HG03378 (cell line): Measurements from ENCODE around the gene E2F3.

Experiments
- ATAC-seq: cut with Tn5 transposase; IDR thresholded peaks from one replicate; pipeline ENCODE4 v1.9.1; 2021; ENCODE audit warnings: mild to moderate bottlenecking, moderate library complexity; ENCODE audit not compliant: unreplicated experiment

The E2F3 gene

GRCh38 chr6:20402092-20402341, 338 bp downstream of the E2F3 start:
- ATAC-seq, result no peak

- no peak for ATAC-seq
Observed at GRCh38 chr6:20402342-20403069, 827 bp downstream of the E2F3 start.

GRCh38 chr6:20403070-20403765, 1.5 kb downstream of the E2F3 start:
- ATAC-seq, result peak; percentile 25

- no peak for ATAC-seq
Observed at GRCh38 chr6:20403766-20404640, 2.3 kb downstream of the E2F3 start.

- ATAC-seq, result peak; percentile 39
Observed at GRCh38 chr6:20404641-20405032, 3.0 kb downstream of the E2F3 start.

DNA sequence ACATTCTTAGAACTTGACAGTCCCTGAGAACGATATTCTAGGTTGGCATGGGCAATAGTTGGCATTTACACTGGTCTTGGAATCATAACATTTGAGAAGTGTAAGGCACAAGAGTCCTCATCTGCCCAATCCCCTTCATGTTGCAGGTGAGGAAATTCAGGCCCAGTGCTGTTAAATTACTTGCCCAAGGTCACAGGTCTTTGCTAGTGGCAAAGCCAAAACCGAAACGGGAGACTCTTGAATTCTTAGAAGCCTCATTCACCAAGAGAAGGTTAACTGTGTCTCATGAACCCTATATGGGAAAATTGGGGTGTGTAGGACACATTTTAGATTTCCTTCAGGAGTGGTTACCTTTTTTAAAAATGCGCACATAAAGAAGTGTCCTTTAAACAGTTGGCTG, 7.2 kb downstream of the E2F3 start:
- no peak for ATAC-seq

GRCh38 chr6:20409427-20409971, 7.8 kb downstream of the E2F3 start:
- ATAC-seq, result peak; percentile 93

DNA sequence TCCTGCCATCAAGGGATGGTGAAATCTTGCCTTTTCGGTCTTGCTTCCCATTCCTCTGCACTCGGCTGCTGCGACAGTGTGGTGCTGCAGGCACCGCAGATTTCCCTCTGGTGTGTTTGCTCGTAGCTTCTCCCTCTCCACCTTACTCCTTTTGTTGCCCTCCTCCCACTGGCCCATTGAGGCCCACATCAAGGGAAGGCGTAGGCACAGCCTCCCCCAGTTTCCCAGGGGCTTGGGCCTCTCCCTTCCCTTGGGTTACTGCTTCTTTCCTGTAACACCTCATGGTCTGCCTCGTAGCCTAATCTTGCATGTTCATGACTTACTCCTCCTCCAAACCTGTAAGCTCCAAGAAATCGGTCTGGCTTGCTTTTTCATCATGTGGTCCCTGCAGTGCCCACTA, 9.9 kb downstream of the E2F3 start:
- ATAC-seq, result no peak

GRCh38 chr6:20411953-20412681, 10.4 kb downstream of the E2F3 start:
- no peak for ATAC-seq

GRCh38 chr6:20412682-20413073, 11.0 kb downstream of the E2F3 start:
- ATAC-seq, result no peak

GRCh38 chr6:20413826-20414225, 12.1 kb downstream of the E2F3 start:
- ATAC-seq, result no peak

DNA sequence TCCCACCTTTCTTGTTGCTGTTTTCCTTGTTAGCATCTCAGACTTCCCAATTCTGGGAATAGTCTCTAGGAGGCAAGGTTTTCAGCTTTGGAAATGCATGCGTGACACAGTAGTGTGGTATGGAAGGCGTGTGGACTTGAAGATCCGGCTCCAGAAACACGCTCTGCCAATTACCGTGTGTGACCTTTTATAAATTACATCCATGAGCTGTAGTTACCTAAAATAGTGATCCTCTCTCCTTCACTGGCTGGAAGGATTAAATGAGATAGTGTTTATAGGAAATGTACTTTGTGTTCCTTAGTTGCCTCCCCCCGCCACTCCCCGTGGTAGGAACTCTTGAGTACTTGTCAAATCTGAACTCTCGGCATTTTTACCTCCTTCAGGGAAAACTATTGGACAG, 13.0 kb downstream of the E2F3 start:
- ATAC-seq, result no peak

DNA sequence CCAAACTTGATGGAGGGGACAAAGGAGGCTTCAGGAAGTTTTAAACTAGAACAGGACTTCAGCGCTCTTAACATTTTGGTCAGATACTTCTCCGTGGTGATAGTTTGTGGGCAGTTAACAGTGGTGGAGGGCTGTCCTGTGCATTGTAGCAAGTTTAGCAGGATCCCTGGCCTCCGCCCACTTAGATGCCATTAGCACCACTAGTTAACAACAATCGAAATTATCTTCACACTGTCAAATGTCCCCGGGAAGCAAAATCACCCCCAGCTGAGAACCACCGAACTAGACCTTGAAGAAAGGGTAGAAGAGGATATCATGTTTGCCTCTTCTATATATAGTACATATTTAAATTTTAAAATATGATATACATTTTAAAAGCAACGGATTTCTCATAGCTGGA, 13.6 kb downstream of the E2F3 start:
- ATAC-seq, result no peak

GRCh38 chr6:20415712-20416454, 14.2 kb downstream of the E2F3 start:
- no peak for ATAC-seq

GRCh38 chr6:20416567-20417345, 15.1 kb downstream of the E2F3 start:
- no peak for ATAC-seq

DNA sequence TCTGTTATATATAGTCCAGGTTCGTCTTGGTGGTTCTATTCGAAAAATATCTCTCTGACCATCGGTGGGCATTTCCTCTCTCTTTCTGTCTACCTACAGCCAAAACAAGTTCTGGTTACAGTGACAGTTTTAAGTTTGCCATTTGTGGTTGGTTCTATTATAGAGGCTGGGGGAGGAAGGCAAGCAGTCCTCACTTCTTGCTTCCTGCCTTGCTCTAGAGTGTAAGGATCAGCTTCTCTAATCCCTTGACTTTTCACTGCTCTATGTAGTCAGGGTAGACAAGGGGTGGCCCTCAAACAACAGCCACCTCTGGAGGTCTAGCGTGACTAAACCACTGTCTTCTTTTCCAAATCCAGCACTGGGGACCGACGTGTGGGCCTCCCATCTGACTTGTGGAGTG, 16.1 kb downstream of the E2F3 start:
- ATAC-seq, result no peak

DNA sequence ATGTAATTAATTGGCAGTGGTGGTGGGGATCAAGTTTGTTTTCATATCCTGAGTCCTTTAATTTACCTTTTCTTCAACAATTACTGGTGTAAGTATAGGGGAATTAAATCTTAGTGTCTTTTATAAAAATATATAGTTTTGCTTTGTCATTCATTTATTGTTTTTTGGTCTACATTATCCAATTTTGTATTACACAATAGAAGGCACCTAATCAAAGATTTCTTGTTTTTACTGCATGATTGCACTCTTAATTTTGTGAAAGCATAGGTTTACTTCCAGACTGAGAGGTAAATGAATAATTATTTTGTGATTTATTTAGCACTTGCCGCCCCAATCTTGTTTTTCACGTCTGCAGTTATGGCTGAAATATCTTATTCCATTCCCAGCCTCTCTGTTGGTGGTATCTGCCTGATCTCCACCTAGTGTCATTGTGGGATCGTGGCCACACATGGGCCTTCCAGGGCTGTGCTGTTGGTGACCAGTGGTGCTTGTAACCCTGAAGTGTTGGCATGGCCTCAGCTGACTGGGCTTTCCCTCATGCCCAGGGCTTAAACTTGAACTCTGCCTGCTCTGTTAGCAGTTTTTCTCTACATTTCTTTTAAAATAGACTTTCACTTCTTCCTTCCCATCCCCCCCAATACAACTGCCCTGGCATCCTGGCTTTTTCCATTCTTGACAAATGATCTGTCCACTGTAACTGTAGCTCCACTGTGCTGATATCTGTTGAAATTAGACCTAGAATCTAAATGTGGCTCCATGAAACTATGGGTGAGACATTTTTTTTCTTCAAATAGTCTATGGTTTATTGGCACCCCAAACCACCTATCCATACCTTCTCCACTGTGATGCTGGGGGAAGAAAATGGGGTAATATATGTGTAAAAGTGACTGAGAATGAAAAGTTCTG, 24.8 kb downstream of the E2F3 start:
- ATAC-seq, result no peak

GRCh38 chr6:20427856-20428255, 26.2 kb downstream of the E2F3 start:
- peak; percentile 91 for ATAC-seq

GRCh38 chr6:20432692-20433091, 31.0 kb downstream of the E2F3 start:
- ATAC-seq, result no peak
